ENCODE measurements around the gene UMAD1. TPM values are rescaled to one million over a fixed set of nuclear protein-coding genes. Genes with fewer than 3 reads are reported as not detected.

Gene UMAD1
- total and polyA plus RNA-seq, 12 donors, result 7.4 to 77.4 (median 24.4) TPM

DNA sequence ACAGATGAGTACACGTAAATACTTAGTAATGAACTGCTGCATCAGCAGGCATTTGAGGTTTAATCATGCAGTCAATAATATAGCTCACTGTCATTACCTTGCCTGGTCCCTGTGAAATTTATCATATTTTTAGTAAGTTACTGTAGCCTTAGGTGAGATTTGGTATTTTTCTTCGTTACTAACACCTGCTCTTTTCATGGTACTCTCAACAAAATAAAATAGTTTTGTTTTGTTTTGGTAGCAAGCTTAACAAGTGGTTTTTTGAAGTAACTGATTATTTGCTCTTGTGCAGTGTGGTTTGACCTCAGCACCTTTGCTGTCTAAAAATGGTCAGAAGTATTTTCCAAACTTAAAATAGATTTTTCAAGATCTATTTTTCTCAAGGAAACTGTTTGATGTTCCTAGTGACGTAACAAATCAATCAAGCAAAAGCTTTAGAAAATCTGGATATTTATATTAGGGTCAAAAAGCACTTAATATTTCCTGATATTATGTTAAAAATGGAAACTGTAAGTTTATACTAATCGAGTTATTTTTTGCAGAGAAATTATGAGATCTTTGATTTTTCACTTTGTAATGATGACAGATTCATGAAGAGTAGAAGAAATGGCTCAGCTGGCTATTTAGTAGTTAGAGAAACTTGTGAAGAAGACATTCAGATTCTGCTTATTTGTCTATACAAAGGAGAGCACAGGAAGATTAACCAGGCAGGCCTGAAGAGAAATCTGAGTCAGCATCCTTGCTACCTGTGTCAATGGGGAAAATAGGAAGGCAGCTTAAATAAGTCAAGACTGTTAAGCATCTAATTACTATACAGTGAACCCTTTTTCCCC lies 98.9 kb downstream of the UMAD1 start:
- Histone ChIP-seq H3K4me1 (replicated peaks in 1 of 2) (peaks cover 16 to 27% of the 10 kb centered on the region in 2 donors), H3K27me3 (no peaks in the 10 kb centered on the region), H3K9me3 (replicated peaks in 1 of 3) (no peaks in the 10 kb centered on the region), H3K36me3 (replicated peaks in 1 of 2) (no peaks in the 10 kb centered on the region), H3K4me3 (no peak overlapping the region), H3K27ac (no peak overlapping the region)
- TF ChIP-seq, protein P1, sequence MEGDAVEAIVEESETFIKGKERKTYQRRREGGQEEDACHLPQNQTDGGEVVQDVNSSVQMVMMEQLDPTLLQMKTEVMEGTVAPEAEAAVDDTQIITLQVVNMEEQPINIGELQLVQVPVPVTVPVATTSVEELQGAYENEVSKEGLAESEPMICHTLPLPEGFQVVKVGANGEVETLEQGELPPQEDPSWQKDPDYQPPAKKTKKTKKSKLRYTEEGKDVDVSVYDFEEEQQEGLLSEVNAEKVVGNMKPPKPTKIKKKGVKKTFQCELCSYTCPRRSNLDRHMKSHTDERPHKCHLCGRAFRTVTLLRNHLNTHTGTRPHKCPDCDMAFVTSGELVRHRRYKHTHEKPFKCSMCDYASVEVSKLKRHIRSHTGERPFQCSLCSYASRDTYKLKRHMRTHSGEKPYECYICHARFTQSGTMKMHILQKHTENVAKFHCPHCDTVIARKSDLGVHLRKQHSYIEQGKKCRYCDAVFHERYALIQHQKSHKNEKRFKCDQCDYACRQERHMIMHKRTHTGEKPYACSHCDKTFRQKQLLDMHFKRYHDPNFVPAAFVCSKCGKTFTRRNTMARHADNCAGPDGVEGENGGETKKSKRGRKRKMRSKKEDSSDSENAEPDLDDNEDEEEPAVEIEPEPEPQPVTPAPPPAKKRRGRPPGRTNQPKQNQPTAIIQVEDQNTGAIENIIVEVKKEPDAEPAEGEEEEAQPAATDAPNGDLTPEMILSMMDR (IDR thresholded peaks at IDR 0.05), result no peak
- no peak for TF ChIP-seq POLR2A (IDR thresholded peaks at IDR 0.05)
- WGBS, 4 donors, result 74 to 77% (median 76%) methylated on average over 4 of the region's 4 CpGs
- intact Hi-C loops (cut with DNase I), result no loop called here
- DNase-seq, result no peak

DNA sequence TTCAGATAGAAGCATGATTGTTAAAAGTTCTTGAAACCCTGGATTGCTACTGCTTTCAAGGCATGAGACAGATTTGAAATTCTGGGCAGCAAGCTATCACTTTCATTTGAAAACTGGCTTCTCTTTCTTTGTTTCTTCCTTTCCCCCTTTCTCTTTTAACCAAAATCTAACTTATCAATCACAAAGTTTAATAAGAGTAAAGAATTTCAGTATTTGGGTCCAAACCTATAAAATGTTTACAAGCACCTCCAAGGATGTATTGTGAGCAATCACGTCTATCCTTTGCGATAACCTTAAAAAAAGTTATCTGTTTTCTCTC lies 99.4 kb downstream of the UMAD1 start:
- intact Hi-C loops (cut with DNase I), result no loop called here
- DNase-seq, result no peak
- H3K4me1 ChIP-seq (replicated peaks in 1 of 2), result peaks cover 16 to 27% of the 10 kb centered on the region in 2 donors
- no peak overlapping the region for H3K27ac ChIP-seq
- H3K36me3 ChIP-seq (replicated peaks in 1 of 2), result no peaks in the 10 kb centered on the region
- no peaks in the 10 kb centered on the region for H3K27me3 ChIP-seq
- no peaks in the 10 kb centered on the region for H3K9me3 ChIP-seq (replicated peaks in 1 of 3)
- H3K4me3 ChIP-seq, result no peak overlapping the region
- WGBS, 4 donors, result 89 to 99% (median 95%) methylated on average over 2 of the region's 2 CpGs
- no peak for TF ChIP-seq POLR2A (IDR thresholded peaks at IDR 0.05)
- TF ChIP-seq, protein P1 (IDR thresholded peaks at IDR 0.05), result no peak

DNA sequence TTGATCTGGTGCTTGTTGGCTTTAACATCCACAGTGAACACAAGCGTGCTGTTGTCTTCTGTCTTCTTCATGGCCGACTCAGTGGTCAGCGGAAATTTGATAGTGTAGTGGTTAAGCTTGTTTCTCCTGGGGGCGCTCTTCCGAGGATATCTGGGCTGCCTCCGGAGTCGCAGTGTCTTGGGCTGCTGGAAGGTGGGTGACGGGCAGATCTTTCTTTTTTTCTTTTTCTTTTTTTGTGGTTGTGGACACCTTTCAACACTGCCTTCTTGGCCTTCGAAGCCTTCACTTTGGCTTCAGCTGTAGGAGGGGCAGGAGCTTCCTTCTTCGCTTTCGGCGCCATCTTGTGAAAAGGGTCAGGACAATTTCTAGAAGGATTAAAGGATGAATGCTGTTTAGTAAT lies 101.7 kb downstream of the UMAD1 start:
- DNase-seq, result no peak
- H3K9me3 ChIP-seq (replicated peaks in 1 of 3), result no peaks in the 10 kb centered on the region
- no peaks in the 10 kb centered on the region for H3K36me3 ChIP-seq (replicated peaks in 1 of 2)
- peaks cover 16 to 27% of the 10 kb centered on the region in 2 donors for H3K4me1 ChIP-seq (replicated peaks in 1 of 2)
- intact Hi-C loops (cut with DNase I), result no loop called here
- no peak overlapping the region for H3K27ac ChIP-seq
- H3K4me3 ChIP-seq, result no peak overlapping the region
- no peaks in the 10 kb centered on the region for H3K27me3 ChIP-seq
- 95 to 97% (median 97%) methylated on average over 12 of the region's 12 CpGs for WGBS, 4 donors
- no peak for TF ChIP-seq POLR2A (IDR thresholded peaks at IDR 0.05)
- TF ChIP-seq, protein P1 (IDR thresholded peaks at IDR 0.05), result no peak

DNA sequence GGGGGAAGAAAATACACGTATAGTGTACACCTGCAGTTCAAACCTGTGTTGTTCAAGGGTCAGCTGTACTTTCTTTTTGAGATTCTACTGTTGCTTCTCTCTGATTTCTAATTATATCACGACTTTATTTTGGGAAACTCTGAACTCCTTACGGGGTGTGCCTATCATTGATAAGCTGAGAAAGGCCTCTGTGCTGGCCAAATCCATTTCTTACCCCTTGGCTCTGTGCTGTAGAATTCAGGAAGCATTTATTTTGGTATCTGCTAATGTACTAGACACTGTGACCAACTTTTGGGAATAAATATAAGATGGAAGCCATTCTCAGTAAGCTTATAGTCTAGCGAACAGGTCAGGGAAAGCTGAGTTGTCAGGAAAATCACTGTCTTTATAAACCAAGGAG lies 104.7 kb downstream of the UMAD1 start:
- Histone ChIP-seq H3K27ac (no peak overlapping the region), H3K36me3 (replicated peaks in 1 of 2) (no peaks in the 10 kb centered on the region), H3K9me3 (replicated peaks in 1 of 3) (no peaks in the 10 kb centered on the region), H3K27me3 (no peaks in the 10 kb centered on the region), H3K4me3 (no peak overlapping the region), H3K4me1 (replicated peaks in 1 of 2) (no peaks in the 10 kb centered on the region)
- no peak for DNase-seq
- TF ChIP-seq POLR2A (IDR thresholded peaks at IDR 0.05), result no peak
- TF ChIP-seq, protein P1 (IDR thresholded peaks at IDR 0.05), result no peak
- intact Hi-C loops (cut with DNase I), result no loop called here
- WGBS, 4 donors, result 67 to 88% (median 81%) methylated on average over 4 of the region's 4 CpGs
